HepG2 (cell line): Measurements from ENCODE around the gene BCAS3. TPM values are rescaled to one million over a fixed set of nuclear protein-coding genes. Genes with fewer than 3 reads are reported as not detected.

Source experiments
- ATF1 ChIP-seq: IDR thresholded peaks from 2 replicates; pipeline ENCODE4 v1.6.1; 2016; ENCODE audit warnings: mild to moderate bottlenecking, control low read depth
- BRCA1 ChIP-seq: sonication (generic); formaldehyde crosslinking; IDR thresholded peaks from 2 replicates; pipeline ENCODE4 v1.4.0; 2020; ENCODE audit warnings: missing genetic modification reagents
- CBX5 ChIP-seq: sonication (generic); formaldehyde crosslinking; IDR thresholded peaks from 2 replicates; pipeline ENCODE4 v1.4.0; 2020; ENCODE audit warnings: missing genetic modification reagents, borderline replicate concordance
- IKZF1 ChIP-seq: fragments of 450-650 bp; IDR thresholded peaks from 2 replicates; pipeline ENCODE4 v1.7.1; 2016
- KLF9 ChIP-seq: IDR thresholded peaks from 2 replicates; pipeline ENCODE4 v1.6.1; 2016; ENCODE audit warnings: low read depth
- MAF1 ChIP-seq: sonication (generic); formaldehyde crosslinking; IDR thresholded peaks from 2 replicates; pipeline ENCODE4 v1.5.0; 2020; ENCODE audit warnings: missing genetic modification reagents, borderline replicate concordance
- MED8 ChIP-seq: sonication (generic); formaldehyde crosslinking; IDR thresholded peaks from 2 replicates; pipeline ENCODE4 v1.8.1; 2023; ENCODE audit warnings: mild to moderate bottlenecking, missing genetic modification reagents; ENCODE audit not compliant: insufficient replicate concordance
- POGZ ChIP-seq: sonication (generic); formaldehyde crosslinking; IDR thresholded peaks from 2 replicates; pipeline ENCODE4 v1.4.0; 2020; ENCODE audit warnings: mild to moderate bottlenecking, missing genetic modification reagents
- SAFB2 ChIP-seq: sonication (generic); formaldehyde crosslinking; IDR thresholded peaks from 2 replicates; pipeline ENCODE4 v1.5.1; 2020; ENCODE audit warnings: missing genetic modification reagents, low read depth, mild to moderate bottlenecking, borderline replicate concordance
- SIN3A ChIP-seq: IDR thresholded peaks from 2 replicates; pipeline ENCODE4 v1.6.1; 2011; ENCODE audit warnings: low read depth, mild to moderate bottlenecking, control low read depth, low read length, borderline replicate concordance
- SOX6 ChIP-seq, 2 experiments: fragments of 450-650 bp in 1 of 2; sonication (generic) in 1 of 2; formaldehyde crosslinking in 1 of 2; IDR thresholded peaks; 2 replicates each; pipeline versions ENCODE4 v1.4.0 to v1.6.1; 2017 to 2020; ENCODE audit warnings: antibody characterized with exemption in 1 of 2, mild to moderate bottlenecking in 1 of 2, missing genetic modification reagents in 1 of 2
- SRSF4 ChIP-seq: fragments of 200-400 bp; formaldehyde crosslinking; IDR thresholded peaks from one replicate; pipeline ENCODE4 v1.6.1; 2018; ENCODE audit warnings: mild to moderate bottlenecking, low read depth, low read length, moderate library complexity; ENCODE audit not compliant: poor library complexity, severe bottlenecking
- TMF1 ChIP-seq: sonication (generic); formaldehyde crosslinking; IDR thresholded peaks from 2 replicates; pipeline ENCODE4 v1.8.1; 2022; ENCODE audit warnings: low read depth, missing genetic modification reagents
- ZFP37 ChIP-seq: sonication (generic); formaldehyde crosslinking; IDR thresholded peaks from 2 replicates; pipeline ENCODE4 v1.4.0; 2020; ENCODE audit warnings: missing genetic modification reagents, borderline replicate concordance
- ZMYM3 ChIP-seq: sonication (generic); formaldehyde crosslinking; IDR thresholded peaks from 2 replicates; pipeline ENCODE4 v1.5.1; 2020; ENCODE audit warnings: mild to moderate bottlenecking, missing genetic modification reagents
- ZNF180 ChIP-seq: sonication (generic); formaldehyde crosslinking; IDR thresholded peaks from 2 replicates; pipeline ENCODE4 v1.4.0; 2020; ENCODE audit warnings: low read depth, missing genetic modification reagents, borderline replicate concordance
- ZNF24 ChIP-seq: fragments of 450-650 bp; IDR thresholded peaks from 2 replicates; pipeline ENCODE4 v1.6.1; 2017; ENCODE audit warnings: antibody characterized with exemption, mild to moderate bottlenecking
- ZSCAN20 ChIP-seq: sonication (generic); formaldehyde crosslinking; IDR thresholded peaks from 2 replicates; pipeline ENCODE4 v1.4.0; 2020; ENCODE audit warnings: missing genetic modification reagents, mild to moderate bottlenecking, borderline replicate concordance
- polyA plus RNA-seq, 8 experiments: library from polyadenylated mRNA; depleted of rRNA in 3 of 8; stranded (reverse) in 7 of 8; unstranded in 1 of 8; fragments of >200 nt; fragmentation: Illumina TruSeq in 4 of 8; extraction: Trizol in 4 of 8; gene quantifications; 2 replicates each; pipeline versions ENCODE4 v1.2.1 to v1.2.3, GENCODE V29; 2011 to 2016; ENCODE audit warnings: low read depth in 4 of 8, missing spikeins in 1 of 8, mixed read lengths in 1 of 8; ENCODE audit not compliant: insufficient read depth in 1 of 8
- total RNA-seq, 5 experiments: library from RNA; depleted of rRNA; stranded (reverse); fragments of >200 nt; fragmentation: Illumina TruSeq; extraction: Trizol; gene quantifications; 2 replicates each; pipeline ENCODE4 v1.2.3, GENCODE V29; 2016; ENCODE audit warnings: low read depth in 1 of 5
- TF ChIP-seq, protein P1 (sequence below): sonication (generic); formaldehyde crosslinking; IDR thresholded peaks from 2 replicates; pipeline ENCODE4 v1.4.0; 2020; ENCODE audit warnings: missing genetic modification reagents; ENCODE audit errors: not compliant biosample characterization
- TF ChIP-seq, protein P2 (sequence below): IDR thresholded peaks from 2 replicates; pipeline ENCODE4 v1.6.1; 2012; ENCODE audit warnings: low read depth, low read length, improper control_type of control experiment
- TF ChIP-seq, protein P3 (sequence below): sonication (generic); formaldehyde crosslinking; IDR thresholded peaks from 2 replicates; pipeline ENCODE4 v1.4.0; 2020; ENCODE audit warnings: mild to moderate bottlenecking, missing genetic modification reagents
- TF ChIP-seq, protein P4 (sequence below): sonication (generic); formaldehyde crosslinking; IDR thresholded peaks from 2 replicates; pipeline ENCODE4 v1.4.0; 2020; ENCODE audit warnings: mild to moderate bottlenecking, low read depth, missing genetic modification reagents
- TF ChIP-seq, protein P5 (sequence below): IDR thresholded peaks from 2 replicates; pipeline ENCODE4 v1.6.1; 2016; ENCODE audit warnings: low read depth, control low read depth

Gene BCAS3
- total and polyA plus RNA-seq, 2 of the 13 experiments (the other 11 are each of a cell fraction or from before 2014, with no cell fraction given): 10.7 to 11.2 TPM

DNA sequence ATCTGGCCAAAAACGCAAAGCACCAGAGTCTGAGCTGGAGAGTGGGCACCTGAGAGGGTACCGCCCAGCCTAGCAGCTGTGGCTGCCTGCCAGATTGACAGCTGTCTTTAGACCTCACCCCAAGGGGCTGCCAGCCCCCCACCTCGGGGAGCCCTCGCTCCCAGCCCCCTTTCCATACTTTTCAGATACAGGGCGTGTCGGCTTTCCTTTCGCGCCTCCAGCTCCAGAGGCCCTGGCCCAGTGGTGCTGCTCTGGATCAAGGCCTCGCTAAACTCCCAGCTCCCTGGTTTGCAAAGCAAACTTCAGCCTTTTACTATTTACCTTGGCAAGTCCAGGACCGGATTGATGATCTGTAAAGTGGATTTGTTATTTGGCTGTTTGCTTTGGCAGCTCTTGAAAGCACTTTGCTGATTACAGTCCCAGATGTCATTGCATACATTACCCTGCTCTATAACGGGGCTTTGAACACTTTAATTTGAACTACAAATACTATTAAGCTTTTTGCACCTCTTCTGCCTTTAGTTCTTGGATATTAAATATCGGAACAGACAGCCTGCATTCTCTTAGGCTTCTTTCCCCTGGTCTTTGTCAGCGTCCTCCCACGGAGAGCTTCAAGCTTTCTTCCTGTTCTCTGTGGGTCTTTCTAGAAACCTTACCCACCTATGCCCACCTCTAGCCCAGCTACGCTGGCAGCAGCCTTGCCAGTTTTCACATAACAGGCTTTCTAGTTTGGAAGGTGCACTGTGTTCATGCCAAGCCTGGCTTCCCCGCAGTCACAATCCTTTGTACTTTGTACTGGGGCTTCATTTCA is 658.4 kb downstream of the BCAS3 start (continued):
- TF ChIP-seq, protein P1, sequence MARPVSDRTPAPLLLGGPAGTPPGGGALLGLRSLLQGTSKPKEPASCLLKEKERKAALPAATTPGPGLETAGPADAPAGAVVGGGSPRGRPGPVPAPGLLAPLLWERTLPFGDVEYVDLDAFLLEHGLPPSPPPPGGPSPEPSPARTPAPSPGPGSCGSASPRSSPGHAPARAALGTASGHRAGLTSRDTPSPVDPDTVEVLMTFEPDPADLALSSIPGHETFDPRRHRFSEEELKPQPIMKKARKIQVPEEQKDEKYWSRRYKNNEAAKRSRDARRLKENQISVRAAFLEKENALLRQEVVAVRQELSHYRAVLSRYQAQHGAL (CRISPR knock-in tag): no peak
- TF ChIP-seq BRCA1 (CRISPR knock-in tag) (0 out of 2 replicates have a peak, but pooled peaks have one; percentile 15), CBX5 (CRISPR knock-in tag) (peak; percentile 19; the same call in 1 of the 2 replicates), ATF1 (CRISPR knock-in tag) (peak; percentile 38; the same call in 1 of the 2 replicates), ZNF24 (peak; percentile 44; the same call in 1 of the 2 replicates), ZNF180 (no peak), SOX6 (IDR thresholded peaks at IDR 0.05) (no peak), SOX6 (CRISPR knock-in tag; IDR thresholded peaks at IDR 0.05) (peak; percentile 92), TMF1 (CRISPR knock-in tag) (0 out of 2 replicates have a peak, but pooled peaks have one; percentile 64), ZFP37 (CRISPR knock-in tag) (peak; percentile 86; the same call in 1 of the 2 replicates), SRSF4 (no peak), KLF9 (CRISPR knock-in tag) (no peak), ZSCAN20 (no peak), SIN3A (no peak; the same call in 1 of the 2 replicates), ZMYM3 (CRISPR knock-in tag) (peak; percentile 69), MAF1 (CRISPR knock-in tag) (no peak), IKZF1 (no peak), POGZ (no peak; the same call in 1 of the 2 replicates), SAFB2 (CRISPR knock-in tag) (peak; percentile 82; the same call in 1 of the 2 replicates), MED8 (CRISPR knock-in tag) (no peak)
- TF ChIP-seq, protein P2, sequence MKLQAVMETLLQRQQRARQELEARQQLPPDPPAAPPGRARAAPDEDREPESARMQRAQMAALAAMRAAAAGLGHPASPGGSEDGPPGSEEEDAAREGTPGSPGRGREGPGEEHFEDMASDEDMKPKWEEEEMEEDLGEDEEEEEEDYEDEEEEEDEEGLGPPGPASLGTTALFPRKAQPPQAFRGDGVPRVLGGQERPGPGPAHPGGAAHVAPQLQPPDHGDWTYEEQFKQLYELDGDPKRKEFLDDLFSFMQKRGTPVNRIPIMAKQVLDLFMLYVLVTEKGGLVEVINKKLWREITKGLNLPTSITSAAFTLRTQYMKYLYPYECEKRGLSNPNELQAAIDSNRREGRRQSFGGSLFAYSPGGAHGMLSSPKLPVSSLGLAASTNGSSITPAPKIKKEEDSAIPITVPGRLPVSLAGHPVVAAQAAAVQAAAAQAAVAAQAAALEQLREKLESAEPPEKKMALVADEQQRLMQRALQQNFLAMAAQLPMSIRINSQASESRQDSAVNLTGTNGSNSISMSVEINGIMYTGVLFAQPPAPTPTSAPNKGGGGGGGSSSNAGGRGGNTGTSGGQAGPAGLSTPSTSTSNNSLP: peak; percentile 100
- TF ChIP-seq, protein P3, sequence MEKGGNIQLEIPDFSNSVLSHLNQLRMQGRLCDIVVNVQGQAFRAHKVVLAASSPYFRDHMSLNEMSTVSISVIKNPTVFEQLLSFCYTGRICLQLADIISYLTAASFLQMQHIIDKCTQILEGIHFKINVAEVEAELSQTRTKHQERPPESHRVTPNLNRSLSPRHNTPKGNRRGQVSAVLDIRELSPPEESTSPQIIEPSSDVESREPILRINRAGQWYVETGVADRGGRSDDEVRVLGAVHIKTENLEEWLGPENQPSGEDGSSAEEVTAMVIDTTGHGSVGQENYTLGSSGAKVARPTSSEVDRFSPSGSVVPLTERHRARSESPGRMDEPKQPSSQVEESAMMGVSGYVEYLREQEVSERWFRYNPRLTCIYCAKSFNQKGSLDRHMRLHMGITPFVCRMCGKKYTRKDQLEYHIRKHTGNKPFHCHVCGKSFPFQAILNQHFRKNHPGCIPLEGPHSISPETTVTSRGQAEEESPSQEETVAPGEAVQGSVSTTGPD: peak; percentile 97
- TF ChIP-seq, protein P4, sequence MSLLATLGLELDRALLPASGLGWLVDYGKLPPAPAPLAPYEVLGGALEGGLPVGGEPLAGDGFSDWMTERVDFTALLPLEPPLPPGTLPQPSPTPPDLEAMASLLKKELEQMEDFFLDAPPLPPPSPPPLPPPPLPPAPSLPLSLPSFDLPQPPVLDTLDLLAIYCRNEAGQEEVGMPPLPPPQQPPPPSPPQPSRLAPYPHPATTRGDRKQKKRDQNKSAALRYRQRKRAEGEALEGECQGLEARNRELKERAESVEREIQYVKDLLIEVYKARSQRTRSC (CRISPR knock-in tag): peak; percentile 36; the same call in 1 of the 2 replicates
- TF ChIP-seq, protein P5, sequence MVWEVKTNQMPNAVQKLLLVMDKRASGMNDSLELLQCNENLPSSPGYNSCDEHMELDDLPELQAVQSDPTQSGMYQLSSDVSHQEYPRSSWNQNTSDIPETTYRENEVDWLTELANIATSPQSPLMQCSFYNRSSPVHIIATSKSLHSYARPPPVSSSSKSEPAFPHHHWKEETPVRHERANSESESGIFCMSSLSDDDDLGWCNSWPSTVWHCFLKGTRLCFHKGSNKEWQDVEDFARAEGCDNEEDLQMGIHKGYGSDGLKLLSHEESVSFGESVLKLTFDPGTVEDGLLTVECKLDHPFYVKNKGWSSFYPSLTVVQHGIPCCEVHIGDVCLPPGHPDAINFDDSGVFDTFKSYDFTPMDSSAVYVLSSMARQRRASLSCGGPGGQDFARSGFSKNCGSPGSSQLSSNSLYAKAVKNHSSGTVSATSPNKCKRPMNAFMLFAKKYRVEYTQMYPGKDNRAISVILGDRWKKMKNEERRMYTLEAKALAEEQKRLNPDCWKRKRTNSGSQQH (CRISPR knock-in tag): no peak
